ENCODE measurements around the gene FHOD3. TPM values are rescaled to one million over a fixed set of nuclear protein-coding genes. Genes with fewer than 3 reads are reported as not detected.

The FHOD3 gene
- total RNA-seq, 1 experiment from 2014 or later, result 5.0 TPM

DNA sequence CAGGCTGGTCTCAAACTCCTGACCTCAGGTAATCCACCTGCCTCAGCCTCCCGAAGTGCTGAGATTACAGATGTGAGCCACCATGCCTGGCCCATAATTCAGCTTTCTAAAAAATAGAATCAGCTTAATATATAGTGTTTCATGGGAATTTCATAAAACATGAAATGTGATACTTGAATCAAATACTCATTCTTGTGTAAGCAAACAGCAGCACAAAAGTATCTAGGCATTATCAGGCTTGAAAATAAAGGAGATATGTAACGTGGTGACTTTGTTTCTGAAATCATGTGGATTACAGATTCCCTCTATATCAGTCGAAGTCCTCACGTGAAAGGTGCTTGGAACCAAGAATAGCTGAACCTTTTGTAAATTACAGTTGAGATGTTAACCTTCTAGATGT is 229.1 kb downstream of the FHOD3 start:
- H3K4me1 Mint-ChIP-seq (ENCODE audit: insufficient read depth, unreplicated experiment), result peaks cover under 1% of the 10 kb centered on the region
- H3K27me3 Mint-ChIP-seq (ENCODE audit: insufficient read depth, unreplicated experiment), result no peaks in the 10 kb centered on the region
- no peak overlapping the region for H3K27ac Mint-ChIP-seq (ENCODE audit: low read depth, unreplicated experiment)
- H3K9me3 Mint-ChIP-seq (ENCODE audit: unreplicated experiment), result no peaks in the 10 kb centered on the region
- CTCF ChIA-PET, result interaction anchor here (0.6 to 0.7 kb wide), 2 partner anchors 46 to 307 kb away, joined by 3 to 4 read pairs; no protein-coding TSS in a partner anchor
- POLR2A ChIA-PET, result no interaction called here
- no peak for DNase-seq (ENCODE audit: unreplicated experiment)
- no peaks in the 10 kb centered on the region for H3K36me3 Mint-ChIP-seq (ENCODE audit: insufficient read depth, unreplicated experiment)
- intact Hi-C loops (cut with micrococcal nuclease), result no loop called here
- TF ChIP-seq, protein P1, sequence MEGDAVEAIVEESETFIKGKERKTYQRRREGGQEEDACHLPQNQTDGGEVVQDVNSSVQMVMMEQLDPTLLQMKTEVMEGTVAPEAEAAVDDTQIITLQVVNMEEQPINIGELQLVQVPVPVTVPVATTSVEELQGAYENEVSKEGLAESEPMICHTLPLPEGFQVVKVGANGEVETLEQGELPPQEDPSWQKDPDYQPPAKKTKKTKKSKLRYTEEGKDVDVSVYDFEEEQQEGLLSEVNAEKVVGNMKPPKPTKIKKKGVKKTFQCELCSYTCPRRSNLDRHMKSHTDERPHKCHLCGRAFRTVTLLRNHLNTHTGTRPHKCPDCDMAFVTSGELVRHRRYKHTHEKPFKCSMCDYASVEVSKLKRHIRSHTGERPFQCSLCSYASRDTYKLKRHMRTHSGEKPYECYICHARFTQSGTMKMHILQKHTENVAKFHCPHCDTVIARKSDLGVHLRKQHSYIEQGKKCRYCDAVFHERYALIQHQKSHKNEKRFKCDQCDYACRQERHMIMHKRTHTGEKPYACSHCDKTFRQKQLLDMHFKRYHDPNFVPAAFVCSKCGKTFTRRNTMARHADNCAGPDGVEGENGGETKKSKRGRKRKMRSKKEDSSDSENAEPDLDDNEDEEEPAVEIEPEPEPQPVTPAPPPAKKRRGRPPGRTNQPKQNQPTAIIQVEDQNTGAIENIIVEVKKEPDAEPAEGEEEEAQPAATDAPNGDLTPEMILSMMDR (IDR thresholded peaks at IDR 0.05; ENCODE audit: unreplicated experiment), result no peak
- H3K4me3 Mint-ChIP-seq (ENCODE audit: unreplicated experiment), result no peak overlapping the region
- BruUV-seq (replicated peaks), result no TSS peak

DNA sequence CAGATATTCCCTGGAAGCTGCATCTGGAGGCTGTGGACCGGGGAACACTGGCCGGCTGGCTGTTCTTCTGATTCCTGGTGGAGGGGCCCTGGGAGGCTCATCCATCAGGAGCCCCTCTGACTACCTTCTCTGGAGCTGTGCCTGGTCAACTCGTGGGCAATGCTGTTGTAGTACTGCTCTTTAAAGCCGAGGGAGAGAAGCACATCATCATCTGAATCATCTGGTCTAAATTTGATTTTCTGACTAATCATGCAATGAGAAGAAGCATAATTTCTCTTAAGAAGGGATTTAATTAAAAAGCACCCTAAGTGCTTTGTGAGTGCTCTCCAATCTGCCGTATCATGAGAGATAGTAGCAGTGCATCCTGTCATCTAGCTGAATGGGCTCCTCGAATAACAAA is 229.5 kb downstream of the FHOD3 start:
- Mint-ChIP-seq H3K4me1 (ENCODE audit: insufficient read depth, unreplicated experiment) (peaks cover 5% of the 10 kb centered on the region), H3K4me3 (ENCODE audit: unreplicated experiment) (no peak overlapping the region), H3K36me3 (ENCODE audit: insufficient read depth, unreplicated experiment) (no peaks in the 10 kb centered on the region), H3K27me3 (ENCODE audit: insufficient read depth, unreplicated experiment) (no peaks in the 10 kb centered on the region), H3K9me3 (ENCODE audit: unreplicated experiment) (no peaks in the 10 kb centered on the region), H3K27ac (ENCODE audit: low read depth, unreplicated experiment) (no peak overlapping the region)
- ChIA-PET POLR2A (no interaction called here), CTCF (interaction anchor here (0.7 kb wide), 2 partner anchors 45 to 81 kb away, joined by 3 to 4 read pairs; no protein-coding TSS in a partner anchor)
- TF ChIP-seq, protein P1 (IDR thresholded peaks at IDR 0.05; ENCODE audit: unreplicated experiment), result no peak
- no peak for DNase-seq (ENCODE audit: unreplicated experiment)
- no TSS peak for BruUV-seq (replicated peaks)
- intact Hi-C loops (cut with micrococcal nuclease), result no loop called here

DNA sequence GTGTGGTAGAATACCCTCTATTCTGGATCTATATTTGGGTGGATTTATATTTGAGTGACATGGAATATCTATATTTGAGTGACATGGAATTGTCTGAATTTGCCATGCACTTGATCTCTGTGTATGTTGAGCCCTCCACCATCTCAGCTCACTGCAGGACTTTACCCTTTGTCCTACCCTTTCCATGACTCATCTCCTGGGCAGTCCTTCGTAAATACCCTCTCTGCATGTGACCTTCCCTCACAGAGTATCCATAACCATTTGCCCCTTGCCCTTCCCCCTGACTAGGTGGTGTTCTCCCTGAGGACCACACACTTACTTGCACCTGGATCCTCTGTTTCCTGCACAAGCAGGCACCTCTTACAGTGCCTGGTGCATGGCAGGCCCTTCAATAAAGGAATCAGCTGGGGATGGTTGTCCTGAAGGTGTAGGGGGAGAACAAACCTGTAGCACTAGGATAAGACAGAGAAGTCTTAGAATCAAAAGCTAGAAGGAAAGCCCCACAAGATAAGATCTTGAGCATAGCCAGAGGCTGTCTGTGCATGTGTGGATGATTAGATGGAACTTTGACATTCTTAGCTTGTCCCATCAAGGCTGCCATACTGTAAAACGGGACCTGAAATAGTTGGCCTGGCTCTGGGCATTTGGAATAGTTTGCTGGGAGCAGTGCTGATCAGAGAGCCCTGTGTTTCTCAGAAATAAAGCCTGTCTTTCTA is 230.4 kb downstream of the FHOD3 start:
- TF ChIP-seq, protein P1 (IDR thresholded peaks at IDR 0.05; ENCODE audit: unreplicated experiment), result no peak
- H3K4me3 Mint-ChIP-seq (ENCODE audit: unreplicated experiment), result no peak overlapping the region
- no peak overlapping the region for H3K27ac Mint-ChIP-seq (ENCODE audit: low read depth, unreplicated experiment)
- CTCF ChIA-PET, result interaction anchor here (0.7 to 0.8 kb wide), 2 partner anchors 44 to 82 kb away, joined by 3 to 4 read pairs; no protein-coding TSS in a partner anchor
- no peaks in the 10 kb centered on the region for H3K36me3 Mint-ChIP-seq (ENCODE audit: insufficient read depth, unreplicated experiment)
- no peaks in the 10 kb centered on the region for H3K27me3 Mint-ChIP-seq (ENCODE audit: insufficient read depth, unreplicated experiment)
- no TSS peak for BruUV-seq (replicated peaks)
- no peak for DNase-seq (ENCODE audit: unreplicated experiment)
- POLR2A ChIA-PET, result no interaction called here
- peaks cover 12% of the 10 kb centered on the region for H3K4me1 Mint-ChIP-seq (ENCODE audit: insufficient read depth, unreplicated experiment)
- intact Hi-C loops (cut with micrococcal nuclease), result no loop called here
- no peaks in the 10 kb centered on the region for H3K9me3 Mint-ChIP-seq (ENCODE audit: unreplicated experiment)

DNA sequence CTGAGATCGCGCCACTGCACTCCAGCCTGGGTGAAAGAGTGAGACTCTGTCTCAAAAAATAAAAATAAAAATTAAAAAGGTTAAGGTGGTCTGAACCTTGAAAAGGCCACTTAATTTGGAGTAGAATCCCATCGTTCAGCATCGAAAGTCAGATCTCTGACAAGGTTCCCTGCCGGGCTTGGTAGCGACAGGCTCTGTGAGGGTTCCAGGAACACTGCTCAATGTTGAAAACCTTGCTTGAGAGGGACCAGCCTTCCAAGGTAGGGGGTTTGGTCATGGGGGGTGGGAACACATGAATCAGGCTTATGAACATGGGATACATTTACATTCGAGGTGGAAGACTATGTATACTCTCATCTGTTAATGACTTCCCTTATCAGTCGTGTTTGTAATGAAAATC is 232.2 kb downstream of the FHOD3 start:
- H3K27ac Mint-ChIP-seq (ENCODE audit: low read depth, unreplicated experiment), result no peak overlapping the region
- no peaks in the 10 kb centered on the region for H3K36me3 Mint-ChIP-seq (ENCODE audit: insufficient read depth, unreplicated experiment)
- no peak overlapping the region for H3K4me3 Mint-ChIP-seq (ENCODE audit: unreplicated experiment)
- intact Hi-C loops (cut with micrococcal nuclease), result no loop called here
- no TSS peak for BruUV-seq (replicated peaks)
- H3K4me1 Mint-ChIP-seq (ENCODE audit: insufficient read depth, unreplicated experiment), result peaks cover 12% of the 10 kb centered on the region
- CTCF ChIA-PET, result interaction anchor here (0.5 to 0.7 kb wide), 2 partner anchors 12 to 1143 kb away, joined by 3 read pairs; no protein-coding TSS in a partner anchor
- TF ChIP-seq, protein P1 (IDR thresholded peaks at IDR 0.05; ENCODE audit: unreplicated experiment), result no peak
- POLR2A ChIA-PET, result no interaction called here
- no peaks in the 10 kb centered on the region for H3K9me3 Mint-ChIP-seq (ENCODE audit: unreplicated experiment)
- no peaks in the 10 kb centered on the region for H3K27me3 Mint-ChIP-seq (ENCODE audit: insufficient read depth, unreplicated experiment)
- DNase-seq (ENCODE audit: unreplicated experiment), result no peak
